ENCODE results near the gene PMPCA. TPM values are rescaled to one million over a fixed set of nuclear protein-coding genes. Genes with fewer than 3 reads are reported as not detected.

Gene PMPCA
- total RNA-seq, 1 experiment from 2014 or later = 116 TPM

GRCh38 chr9:136442265-136442664, 31.8 kb downstream of the PMPCA start:
- TF ChIP-seq FOSL1 (IDR thresholded peaks at IDR 0.05; ENCODE audit: low read depth) (no peak), RAD21 (IDR thresholded peaks at IDR 0.05; ENCODE audit: low read depth) (no peak), CTCF (IDR thresholded peaks at IDR 0.05 in 2 of 3, conservative IDR thresholded peaks at IDR 0.05 in 1 of 3; ENCODE audit: borderline replicate concordance in 1 of 3, insufficient read depth in 1 of 3, low read depth in 2 of 3, low read length in 2 of 3) (no peak)
- BruUV-seq (replicated peaks) = no TSS peak
- POLR2A ChIA-PET = no interaction called here
- ATAC-seq (no peak), DNase-seq (ENCODE audit: low read depth, low spot score) (no peak)
- Histone ChIP-seq H3K27me3 (ENCODE audit: insufficient read depth, low read length) (no peaks in the 10 kb centered on the region), H3K4me1 (ENCODE audit: control insufficient read depth in 1 of 2, insufficient read depth in 2 of 2, low read length in 2 of 2) (peaks cover 8 to 22% of the 10 kb centered on the region in 2 experiments), H3K4me2 (ENCODE audit: low read length) (no peak overlapping the region), H2AFZ (ENCODE audit: low read depth, low read length, poor library complexity, severe bottlenecking) (no peak overlapping the region), H4K20me1 (ENCODE audit: insufficient read depth) (no peaks in the 10 kb centered on the region), H3K9ac (ENCODE audit: low read length) (no peak overlapping the region), H3K9me2 (ENCODE audit: insufficient read depth) (no peaks in the 10 kb centered on the region), H3K9me3 (ENCODE audit: control insufficient read depth in 1 of 2, insufficient read depth in 1 of 2, low read depth in 1 of 2, low read length in 2 of 2) (no peaks in the 10 kb centered on the region), H3K4me3 (replicated peaks in 1 of 2; ENCODE audit: low read depth in 1 of 2, low read length in 2 of 2) (no peak overlapping the region), H3K27ac (ENCODE audit: low read depth, low read length) (no peak overlapping the region), H3K36me3 (ENCODE audit: control insufficient read depth in 1 of 2, insufficient read depth in 2 of 2, low read length in 2 of 2) (peaks cover 16 to 36% of the 10 kb centered on the region in 2 experiments), H3K79me2 (ENCODE audit: insufficient read depth, low read length) (peaks cover 21% of the 10 kb centered on the region)
- RAD21 ChIA-PET (ENCODE audit: low non-redundant PET in 1 of 2, low total read pairs in 2 of 2, uncharacterized antibody in 2 of 2, unreplicated experiment in 2 of 2) = no interaction called here
- intact Hi-C loops (cut with micrococcal nuclease) = no loop called here
- CTCF ChIA-PET = no interaction called here

- intact Hi-C loops (cut with micrococcal nuclease) = no loop called here
- ChIA-PET RAD21 (ENCODE audit: low non-redundant PET in 1 of 2, low total read pairs in 2 of 2, uncharacterized antibody in 2 of 2, unreplicated experiment in 2 of 2) (no interaction called here), CTCF (interaction anchor here (1.5 kb wide), 1 partner anchor 41 kb away, joined by 3 read pairs; no protein-coding TSS in a partner anchor), POLR2A (no interaction called here)
- ATAC-seq = no peak
- no peak for DNase-seq (ENCODE audit: low read depth, low spot score)
- no peak overlapping the region for H3K4me2 ChIP-seq (ENCODE audit: low read length)
- H3K36me3 ChIP-seq (ENCODE audit: control insufficient read depth in 1 of 2, insufficient read depth in 2 of 2, low read length in 2 of 2) = peaks cover 24 to 43% of the 10 kb centered on the region in 2 experiments
- no peaks in the 10 kb centered on the region for H4K20me1 ChIP-seq (ENCODE audit: insufficient read depth)
- no TSS peak for BruUV-seq (replicated peaks)
- H3K79me2 ChIP-seq (ENCODE audit: insufficient read depth, low read length) = peaks cover 12% of the 10 kb centered on the region
- H3K9me2 ChIP-seq (ENCODE audit: insufficient read depth) = no peaks in the 10 kb centered on the region
- no peaks in the 10 kb centered on the region for H3K9me3 ChIP-seq (ENCODE audit: control insufficient read depth in 1 of 2, insufficient read depth in 1 of 2, low read depth in 1 of 2, low read length in 2 of 2)
- H3K4me1 ChIP-seq (ENCODE audit: control insufficient read depth in 1 of 2, insufficient read depth in 2 of 2, low read length in 2 of 2) = peaks cover 7 to 14% of the 10 kb centered on the region in 2 experiments
- H3K4me3 ChIP-seq (replicated peaks in 1 of 2; ENCODE audit: low read depth in 1 of 2, low read length in 2 of 2) = no peak overlapping the region
- no peaks in the 10 kb centered on the region for H3K27me3 ChIP-seq (ENCODE audit: insufficient read depth, low read length)
- no peak overlapping the region for H2AFZ ChIP-seq (ENCODE audit: low read depth, low read length, poor library complexity, severe bottlenecking)
- no peak overlapping the region for H3K9ac ChIP-seq (ENCODE audit: low read length)
- H3K27ac ChIP-seq (ENCODE audit: low read depth, low read length) = no peak overlapping the region
- TF ChIP-seq, protein P1, sequence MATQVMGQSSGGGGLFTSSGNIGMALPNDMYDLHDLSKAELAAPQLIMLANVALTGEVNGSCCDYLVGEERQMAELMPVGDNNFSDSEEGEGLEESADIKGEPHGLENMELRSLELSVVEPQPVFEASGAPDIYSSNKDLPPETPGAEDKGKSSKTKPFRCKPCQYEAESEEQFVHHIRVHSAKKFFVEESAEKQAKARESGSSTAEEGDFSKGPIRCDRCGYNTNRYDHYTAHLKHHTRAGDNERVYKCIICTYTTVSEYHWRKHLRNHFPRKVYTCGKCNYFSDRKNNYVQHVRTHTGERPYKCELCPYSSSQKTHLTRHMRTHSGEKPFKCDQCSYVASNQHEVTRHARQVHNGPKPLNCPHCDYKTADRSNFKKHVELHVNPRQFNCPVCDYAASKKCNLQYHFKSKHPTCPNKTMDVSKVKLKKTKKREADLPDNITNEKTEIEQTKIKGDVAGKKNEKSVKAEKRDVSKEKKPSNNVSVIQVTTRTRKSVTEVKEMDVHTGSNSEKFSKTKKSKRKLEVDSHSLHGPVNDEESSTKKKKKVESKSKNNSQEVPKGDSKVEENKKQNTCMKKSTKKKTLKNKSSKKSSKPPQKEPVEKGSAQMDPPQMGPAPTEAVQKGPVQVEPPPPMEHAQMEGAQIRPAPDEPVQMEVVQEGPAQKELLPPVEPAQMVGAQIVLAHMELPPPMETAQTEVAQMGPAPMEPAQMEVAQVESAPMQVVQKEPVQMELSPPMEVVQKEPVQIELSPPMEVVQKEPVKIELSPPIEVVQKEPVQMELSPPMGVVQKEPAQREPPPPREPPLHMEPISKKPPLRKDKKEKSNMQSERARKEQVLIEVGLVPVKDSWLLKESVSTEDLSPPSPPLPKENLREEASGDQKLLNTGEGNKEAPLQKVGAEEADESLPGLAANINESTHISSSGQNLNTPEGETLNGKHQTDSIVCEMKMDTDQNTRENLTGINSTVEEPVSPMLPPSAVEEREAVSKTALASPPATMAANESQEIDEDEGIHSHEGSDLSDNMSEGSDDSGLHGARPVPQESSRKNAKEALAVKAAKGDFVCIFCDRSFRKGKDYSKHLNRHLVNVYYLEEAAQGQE (IDR thresholded peaks at IDR 0.05; ENCODE audit: low read depth) = no peak
- TF ChIP-seq CEBPB (IDR thresholded peaks at IDR 0.05; ENCODE audit: low read depth) (no peak), CTCF (IDR thresholded peaks at IDR 0.05 in 2 of 3, conservative IDR thresholded peaks at IDR 0.05 in 1 of 3; ENCODE audit: borderline replicate concordance in 1 of 3, insufficient read depth in 1 of 3, low read depth in 2 of 3, low read length in 2 of 3) (no peak), YY1 (IDR thresholded peaks at IDR 0.05; ENCODE audit: extremely low read depth, insufficient replicate concordance, low read depth, low read length) (no peak), RAD21 (IDR thresholded peaks at IDR 0.05; ENCODE audit: low read depth) (no peak), EZH2phosphoT487 (IDR thresholded peaks at IDR 0.05; ENCODE audit: borderline replicate concordance) (no peak), SP1 (IDR thresholded peaks at IDR 0.05; ENCODE audit: low read depth) (no peak), TCF7L2 (IDR thresholded peaks at IDR 0.05; ENCODE audit: borderline replicate concordance, extremely low read depth, insufficient read depth, insufficient read length) (no peak), POLR2AphosphoS5 (IDR thresholded peaks at IDR 0.05; ENCODE audit: low read depth, low read length) (no peak), MAX (IDR thresholded peaks at IDR 0.05) (no peak)
Measured at GRCh38 chr9:136443087-136443486, 32.6 kb downstream of the PMPCA start.
